ENCODE measurements around the gene TBC1D10A.

TBC1D10A gene

GRCh38 chr22:30323246-30323645 lies 3.5 kb downstream of the TBC1D10A start:
- in situ Hi-C loops (cut with MboI; ENCODE audit: low sequenced_read_pairs), result no loop called here

- in situ Hi-C loops (cut with MboI; ENCODE audit: low sequenced_read_pairs), result no loop called here
Measured at GRCh38 chr22:30321461-30321860, 5.3 kb downstream of the TBC1D10A start.

- in situ Hi-C loops (cut with MboI; ENCODE audit: low sequenced_read_pairs), result no loop called here
Measured at GRCh38 chr22:30320021-30320556, 6.7 kb downstream of the TBC1D10A start.

- in situ Hi-C loops (cut with MboI; ENCODE audit: low sequenced_read_pairs), result no loop called here
Measured at GRCh38 chr22:30318799-30319419, 7.8 kb downstream of the TBC1D10A start.

GRCh38 chr22:30317778-30318177 lies 9.0 kb downstream of the TBC1D10A start:
- in situ Hi-C loops (cut with MboI; ENCODE audit: low sequenced_read_pairs), result no loop called here

- in situ Hi-C loops (cut with MboI; ENCODE audit: low sequenced_read_pairs), result no loop called here
Measured at GRCh38 chr22:30315962-30316576, 10.7 kb downstream of the TBC1D10A start.

- in situ Hi-C loops (cut with MboI; ENCODE audit: low sequenced_read_pairs), result no loop called here
Measured at GRCh38 chr22:30314915-30315314, 11.8 kb downstream of the TBC1D10A start.

GRCh38 chr22:30313527-30314363 lies 13.0 kb downstream of the TBC1D10A start:
- in situ Hi-C loops (cut with MboI; ENCODE audit: low sequenced_read_pairs), result no loop called here

GRCh38 chr22:30312053-30312452 lies 14.7 kb downstream of the TBC1D10A start:
- in situ Hi-C loops (cut with MboI; ENCODE audit: low sequenced_read_pairs), result no loop called here

GRCh38 chr22:30310881-30311771 lies 15.6 kb downstream of the TBC1D10A start:
- in situ Hi-C loops (cut with MboI; ENCODE audit: low sequenced_read_pairs), result no loop called here

GRCh38 chr22:30309951-30310741 lies 16.6 kb downstream of the TBC1D10A start:
- in situ Hi-C loops (cut with MboI; ENCODE audit: low sequenced_read_pairs), result no loop called here

- in situ Hi-C loops (cut with MboI; ENCODE audit: low sequenced_read_pairs), result no loop called here
Measured at GRCh38 chr22:30308518-30309230, 18.1 kb downstream of the TBC1D10A start.

- in situ Hi-C loops (cut with MboI; ENCODE audit: low sequenced_read_pairs), result no loop called here
Measured at GRCh38 chr22:30308093-30308492, 18.6 kb downstream of the TBC1D10A start.

GRCh38 chr22:30307041-30307574 lies 19.6 kb downstream of the TBC1D10A start:
- in situ Hi-C loops (cut with MboI; ENCODE audit: low sequenced_read_pairs), result no loop called here

- in situ Hi-C loops (cut with MboI; ENCODE audit: low sequenced_read_pairs), result no loop called here
Measured at GRCh38 chr22:30306627-30307011, 20.1 kb downstream of the TBC1D10A start.

GRCh38 chr22:30305906-30306626 lies 20.7 kb downstream of the TBC1D10A start:
- in situ Hi-C loops (cut with MboI; ENCODE audit: low sequenced_read_pairs), result no loop called here

GRCh38 chr22:30305519-30305905 lies 21.2 kb downstream of the TBC1D10A start:
- in situ Hi-C loops (cut with MboI; ENCODE audit: low sequenced_read_pairs), result no loop called here

GRCh38 chr22:30304495-30305244 lies 22.1 kb downstream of the TBC1D10A start:
- in situ Hi-C loops (cut with MboI; ENCODE audit: low sequenced_read_pairs), result no loop called here

Data from HL-60/S4 (cell line).